ENCODE results near the gene RIMS1. TPM values are rescaled to one million over a fixed set of nuclear protein-coding genes. Genes with fewer than 3 reads are reported as not detected.

RIMS1 gene
- total RNA-seq, 1 experiment from 2014 or later = 1.1 TPM

- TF ChIP-seq HMGA2 (CRISPR knock-in tag; IDR thresholded peaks at IDR 0.05) (no peak), NR3C1 (CRISPR knock-in tag; conservative IDR thresholded peaks at IDR 0.05; ENCODE audit: low read depth) (no peak), ZNF396 (CRISPR knock-in tag; IDR thresholded peaks at IDR 0.05; ENCODE audit: borderline replicate concordance) (no peak), JUN (CRISPR knock-in tag; IDR thresholded peaks at IDR 0.05) (no peak), FOXP4 (CRISPR knock-in tag; IDR thresholded peaks at IDR 0.05) (no peak)
- TF ChIP-seq, protein P1, sequence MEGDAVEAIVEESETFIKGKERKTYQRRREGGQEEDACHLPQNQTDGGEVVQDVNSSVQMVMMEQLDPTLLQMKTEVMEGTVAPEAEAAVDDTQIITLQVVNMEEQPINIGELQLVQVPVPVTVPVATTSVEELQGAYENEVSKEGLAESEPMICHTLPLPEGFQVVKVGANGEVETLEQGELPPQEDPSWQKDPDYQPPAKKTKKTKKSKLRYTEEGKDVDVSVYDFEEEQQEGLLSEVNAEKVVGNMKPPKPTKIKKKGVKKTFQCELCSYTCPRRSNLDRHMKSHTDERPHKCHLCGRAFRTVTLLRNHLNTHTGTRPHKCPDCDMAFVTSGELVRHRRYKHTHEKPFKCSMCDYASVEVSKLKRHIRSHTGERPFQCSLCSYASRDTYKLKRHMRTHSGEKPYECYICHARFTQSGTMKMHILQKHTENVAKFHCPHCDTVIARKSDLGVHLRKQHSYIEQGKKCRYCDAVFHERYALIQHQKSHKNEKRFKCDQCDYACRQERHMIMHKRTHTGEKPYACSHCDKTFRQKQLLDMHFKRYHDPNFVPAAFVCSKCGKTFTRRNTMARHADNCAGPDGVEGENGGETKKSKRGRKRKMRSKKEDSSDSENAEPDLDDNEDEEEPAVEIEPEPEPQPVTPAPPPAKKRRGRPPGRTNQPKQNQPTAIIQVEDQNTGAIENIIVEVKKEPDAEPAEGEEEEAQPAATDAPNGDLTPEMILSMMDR (IDR thresholded peaks at IDR 0.05) = no peak
- TF ChIP-seq, protein P2, sequence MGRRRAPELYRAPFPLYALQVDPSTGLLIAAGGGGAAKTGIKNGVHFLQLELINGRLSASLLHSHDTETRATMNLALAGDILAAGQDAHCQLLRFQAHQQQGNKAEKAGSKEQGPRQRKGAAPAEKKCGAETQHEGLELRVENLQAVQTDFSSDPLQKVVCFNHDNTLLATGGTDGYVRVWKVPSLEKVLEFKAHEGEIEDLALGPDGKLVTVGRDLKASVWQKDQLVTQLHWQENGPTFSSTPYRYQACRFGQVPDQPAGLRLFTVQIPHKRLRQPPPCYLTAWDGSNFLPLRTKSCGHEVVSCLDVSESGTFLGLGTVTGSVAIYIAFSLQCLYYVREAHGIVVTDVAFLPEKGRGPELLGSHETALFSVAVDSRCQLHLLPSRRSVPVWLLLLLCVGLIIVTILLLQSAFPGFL (CRISPR knock-in tag; IDR thresholded peaks at IDR 0.05; ENCODE audit: borderline replicate concordance) = no peak
Measured at GRCh38 chr6:71982389-71982788, 96.0 kb downstream of the RIMS1 start (continued).

GRCh38 chr6:71983131-71983530 is 96.8 kb downstream of the RIMS1 start:
- POLR2A ChIA-PET = no interaction called here
- Mint-ChIP-seq H3K9me3 (no peaks in the 10 kb centered on the region), H3K27me3 (ENCODE audit: low read depth) (no peaks in the 10 kb centered on the region), H3K4me3 (no peak overlapping the region), H3K36me3 (no peaks in the 10 kb centered on the region), H3K27ac (no peak overlapping the region), H3K4me1 (peaks cover 5% of the 10 kb centered on the region)
- TF ChIP-seq ZBTB43 (CRISPR knock-in tag; IDR thresholded peaks at IDR 0.05) = no peak
- TF ChIP-seq GTF2I (CRISPR knock-in tag; conservative IDR thresholded peaks at IDR 0.05) = no peak
- TF ChIP-seq ZNF317 (CRISPR knock-in tag; IDR thresholded peaks at IDR 0.05; ENCODE audit: borderline replicate concordance, low read depth) = no peak
- no peak for TF ChIP-seq ZNF425 (CRISPR knock-in tag; conservative IDR thresholded peaks at IDR 0.05)
- TF ChIP-seq GRHL2 (CRISPR knock-in tag; IDR thresholded peaks at IDR 0.05; ENCODE audit: insufficient replicate concordance, severe bottlenecking) = no peak
- TF ChIP-seq NR1H2 (CRISPR knock-in tag; IDR thresholded peaks at IDR 0.05) = no peak
- no peak for TF ChIP-seq NFE2L1 (CRISPR knock-in tag; IDR thresholded peaks at IDR 0.05)
- TF ChIP-seq PRDM15 (CRISPR knock-in tag; IDR thresholded peaks at IDR 0.05) = no peak
- TF ChIP-seq, protein P3, sequence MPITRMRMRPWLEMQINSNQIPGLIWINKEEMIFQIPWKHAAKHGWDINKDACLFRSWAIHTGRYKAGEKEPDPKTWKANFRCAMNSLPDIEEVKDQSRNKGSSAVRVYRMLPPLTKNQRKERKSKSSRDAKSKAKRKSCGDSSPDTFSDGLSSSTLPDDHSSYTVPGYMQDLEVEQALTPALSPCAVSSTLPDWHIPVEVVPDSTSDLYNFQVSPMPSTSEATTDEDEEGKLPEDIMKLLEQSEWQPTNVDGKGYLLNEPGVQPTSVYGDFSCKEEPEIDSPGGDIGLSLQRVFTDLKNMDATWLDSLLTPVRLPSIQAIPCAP (CRISPR knock-in tag; IDR thresholded peaks at IDR 0.05) = no peak
- TF ChIP-seq SMAD4 (CRISPR knock-in tag; IDR thresholded peaks at IDR 0.05) = no peak
- TF ChIP-seq, protein P4, sequence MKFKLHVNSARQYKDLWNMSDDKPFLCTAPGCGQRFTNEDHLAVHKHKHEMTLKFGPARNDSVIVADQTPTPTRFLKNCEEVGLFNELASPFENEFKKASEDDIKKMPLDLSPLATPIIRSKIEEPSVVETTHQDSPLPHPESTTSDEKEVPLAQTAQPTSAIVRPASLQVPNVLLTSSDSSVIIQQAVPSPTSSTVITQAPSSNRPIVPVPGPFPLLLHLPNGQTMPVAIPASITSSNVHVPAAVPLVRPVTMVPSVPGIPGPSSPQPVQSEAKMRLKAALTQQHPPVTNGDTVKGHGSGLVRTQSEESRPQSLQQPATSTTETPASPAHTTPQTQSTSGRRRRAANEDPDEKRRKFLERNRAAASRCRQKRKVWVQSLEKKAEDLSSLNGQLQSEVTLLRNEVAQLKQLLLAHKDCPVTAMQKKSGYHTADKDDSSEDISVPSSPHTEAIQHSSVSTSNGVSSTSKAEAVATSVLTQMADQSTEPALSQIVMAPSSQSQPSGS (CRISPR knock-in tag; IDR thresholded peaks at IDR 0.05; ENCODE audit: borderline replicate concordance, low read depth) = no peak
- no peak for TF ChIP-seq GABPB1 (CRISPR knock-in tag; IDR thresholded peaks at IDR 0.05)
- TF ChIP-seq TCF7 (CRISPR knock-in tag; IDR thresholded peaks at IDR 0.05; ENCODE audit: low read depth) = no peak
- ATAC-seq (no peak), DNase-seq (ENCODE audit: low spot score) (no peak)
- CTCF ChIA-PET = no interaction called here

All from WTC11 (cell line).